GM18499 (cell line): ENCODE data around the gene ZNF606.
"Not testable (repeated sequence)": the region's sequence is repeated elsewhere in the genome, so short reads cannot be mapped to it uniquely, and the experiment has no call there.

Source experiments
- ATAC-seq: cut with Tn5 transposase; IDR thresholded peaks from one replicate; pipeline ENCODE4 v1.9.1; 2021; ENCODE audit warnings: moderate number of reproducible peaks; ENCODE audit not compliant: insufficient read depth, unreplicated experiment

The ZNF606 gene

DNA sequence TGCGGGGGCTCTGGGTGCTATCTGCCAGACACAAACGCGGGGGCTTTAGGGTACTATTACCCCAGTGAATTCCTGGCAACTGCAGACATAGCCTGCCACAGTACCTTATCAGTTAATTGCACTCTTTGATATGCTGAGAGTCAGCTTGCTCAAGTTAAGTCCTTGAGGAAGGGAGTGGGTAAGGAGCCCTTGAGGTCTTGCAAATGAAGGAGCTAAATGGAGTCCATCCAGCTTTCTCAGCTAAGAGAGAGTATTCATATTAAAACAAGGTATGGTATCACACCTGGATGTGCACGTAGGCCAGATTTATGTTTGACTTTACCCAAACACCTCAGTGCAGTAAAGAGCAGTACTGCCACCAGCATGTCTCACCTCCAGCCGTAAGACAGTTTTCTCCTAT is 11.5 kb upstream of the ZNF606 start:
- ATAC-seq = no peak

DNA sequence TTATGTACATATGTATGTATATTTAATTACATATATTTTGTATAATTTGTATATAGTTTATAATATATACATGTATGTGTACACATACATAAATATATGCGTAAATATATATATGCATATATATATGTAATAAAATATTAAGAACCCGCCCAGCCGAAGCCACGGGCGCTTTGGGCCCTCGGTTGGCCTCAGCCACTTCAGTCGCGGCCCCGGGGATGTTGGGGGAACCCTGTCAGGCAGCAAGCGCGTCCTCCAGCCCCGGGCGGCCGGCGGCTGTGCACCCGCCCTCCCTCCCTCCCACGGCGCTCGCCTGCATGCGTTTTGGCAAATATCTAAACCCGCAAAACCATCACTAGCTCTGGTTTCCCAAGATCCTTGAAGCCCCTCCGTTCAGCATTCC is 7.9 kb upstream of the ZNF606 start:
- no peak for ATAC-seq

DNA sequence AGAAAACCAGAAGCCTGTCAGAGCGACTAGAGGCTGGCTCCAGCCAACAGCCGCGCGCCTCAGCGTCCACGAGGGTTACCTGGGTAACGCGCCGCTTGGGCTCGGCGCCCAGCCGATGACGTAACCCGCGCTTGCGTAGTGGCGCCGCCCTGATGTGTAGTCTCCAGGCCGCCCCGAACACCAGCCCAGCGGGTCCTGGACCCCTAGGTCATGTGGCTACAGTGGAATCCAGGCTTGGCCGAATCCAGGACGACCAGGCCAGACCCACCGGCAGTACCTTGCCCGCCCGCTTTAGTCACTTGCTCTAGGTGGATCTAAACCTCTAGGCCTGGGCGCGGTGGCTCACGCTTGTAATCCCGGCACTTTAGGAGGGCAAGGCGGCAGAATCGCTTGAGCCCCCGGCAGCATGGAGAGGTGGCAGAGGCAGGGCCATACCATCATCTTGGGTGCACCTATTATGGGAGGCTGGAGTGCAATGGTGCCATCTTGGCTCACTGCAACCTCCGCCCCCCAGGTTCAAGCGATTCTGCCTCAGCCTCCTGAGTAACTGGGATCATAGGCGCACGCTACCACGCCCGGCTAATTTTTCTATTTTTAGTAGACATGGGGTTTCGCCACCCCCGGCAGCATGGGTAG is 7.2 kb upstream of the ZNF606 start:
- no peak for ATAC-seq

DNA sequence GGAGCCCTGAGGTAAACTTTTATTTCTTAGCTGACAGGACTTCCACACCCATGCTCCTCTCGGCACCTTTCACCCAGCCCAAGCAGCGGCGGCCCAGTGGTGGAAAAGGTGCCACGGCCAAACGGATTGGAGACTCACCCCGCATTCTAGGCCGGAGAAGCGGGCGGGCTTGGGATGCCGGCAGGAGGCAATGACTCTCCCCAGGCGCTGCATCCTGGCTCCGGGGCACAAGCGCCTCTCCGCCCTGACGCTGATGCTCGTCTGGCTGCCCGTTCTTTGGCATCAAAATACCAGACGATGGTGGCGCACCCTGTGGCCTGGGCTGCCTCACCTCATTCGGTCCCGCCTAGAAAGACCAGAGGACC is 6.7 kb upstream of the ZNF606 start:
- no peak for ATAC-seq

DNA sequence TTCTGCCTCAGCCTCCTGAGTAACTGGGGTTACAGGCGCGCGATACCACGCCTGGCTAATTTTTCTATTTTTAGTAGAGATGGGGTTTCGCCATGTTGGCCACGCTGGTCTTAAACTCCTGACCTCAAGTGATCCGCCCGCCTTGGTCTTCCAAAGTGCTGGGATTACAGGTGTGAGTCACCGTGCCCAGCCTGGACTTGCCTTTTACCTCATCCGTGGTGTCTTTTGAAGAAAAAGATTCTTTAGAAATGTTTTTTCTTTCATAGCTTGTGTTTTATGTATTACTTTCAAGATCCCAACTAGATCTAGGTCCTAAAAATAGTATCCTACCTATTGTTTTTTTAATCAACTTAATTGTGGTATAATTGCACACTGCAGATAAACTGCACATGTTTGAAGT is 6.3 kb upstream of the ZNF606 start:
- not testable (repeated sequence) for ATAC-seq

DNA sequence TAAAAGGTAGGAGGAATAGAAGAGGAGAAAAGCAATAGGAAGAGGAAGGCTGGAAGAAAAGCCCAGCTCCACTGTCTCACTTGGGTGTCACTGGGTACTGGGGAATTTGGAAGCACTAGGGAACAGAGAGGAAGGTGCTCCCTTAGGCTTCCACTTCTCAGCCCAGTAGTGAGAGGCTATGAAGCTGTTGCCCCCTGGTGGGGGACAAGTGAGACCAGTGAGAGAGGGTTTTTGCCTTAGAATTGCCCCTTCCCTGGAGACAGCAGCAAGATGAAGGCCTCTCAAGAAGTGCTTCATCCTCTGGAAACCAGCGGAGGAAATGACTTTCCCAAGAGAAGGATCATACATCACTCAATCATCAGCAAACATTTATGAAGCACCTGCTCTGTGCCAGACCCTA is 4.7 kb upstream of the ZNF606 start:
- no peak for ATAC-seq

DNA sequence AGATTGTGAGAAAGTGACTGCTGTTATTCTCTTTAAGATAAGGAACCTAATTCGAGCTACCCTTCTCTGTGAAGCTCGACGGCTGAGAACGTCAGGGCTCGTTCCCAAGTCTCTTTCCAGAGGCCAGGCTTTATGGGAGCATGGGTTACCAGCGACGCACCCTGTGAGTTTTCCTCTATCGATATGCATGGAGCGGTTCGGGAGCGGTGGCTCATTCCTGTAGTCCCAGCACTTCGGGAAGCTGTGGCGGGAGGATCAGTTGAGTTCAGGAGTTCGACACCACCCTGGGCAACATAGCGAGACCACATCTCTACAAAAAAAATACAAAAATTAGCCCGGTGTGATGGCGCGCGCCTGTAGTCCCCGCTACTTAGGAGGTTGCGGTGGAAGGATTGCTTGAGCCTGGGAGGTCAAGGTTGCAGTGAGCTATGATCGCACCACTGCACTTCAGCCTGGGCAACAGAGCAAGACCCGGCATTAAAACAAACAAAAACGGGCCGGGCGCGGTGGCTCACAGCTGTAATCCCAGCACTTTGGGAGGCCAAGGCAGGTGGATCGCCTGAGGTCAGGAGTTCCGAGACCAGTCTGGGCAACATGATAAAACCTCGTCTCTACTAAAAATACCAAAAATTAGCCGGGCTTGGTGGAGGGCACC is 681 bp upstream of the ZNF606 start:
- ATAC-seq = no peak

DNA sequence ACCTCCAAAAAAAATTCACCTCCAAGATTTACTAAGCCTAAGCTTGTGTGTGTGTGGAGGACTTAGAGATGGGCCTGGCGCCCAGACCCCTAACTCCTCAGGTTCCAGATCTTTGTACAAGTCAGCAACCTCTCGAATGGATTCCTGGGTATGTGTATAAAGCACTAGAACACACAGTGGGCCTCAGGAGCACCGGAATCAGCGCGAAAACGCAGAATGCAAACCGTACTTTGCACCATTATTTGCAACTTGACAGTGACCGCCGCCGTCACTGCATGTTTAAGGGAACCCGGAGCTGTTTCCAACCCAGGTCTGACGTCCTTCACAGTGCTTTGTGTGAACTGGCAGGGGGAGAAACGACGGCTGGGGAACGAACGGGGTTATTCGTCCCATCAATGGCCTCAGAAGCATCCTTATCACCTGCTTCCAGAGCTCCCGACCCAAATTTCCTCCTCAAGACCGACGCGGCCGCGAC is 688 bp downstream of the ZNF606 start:
- ATAC-seq = no peak

DNA sequence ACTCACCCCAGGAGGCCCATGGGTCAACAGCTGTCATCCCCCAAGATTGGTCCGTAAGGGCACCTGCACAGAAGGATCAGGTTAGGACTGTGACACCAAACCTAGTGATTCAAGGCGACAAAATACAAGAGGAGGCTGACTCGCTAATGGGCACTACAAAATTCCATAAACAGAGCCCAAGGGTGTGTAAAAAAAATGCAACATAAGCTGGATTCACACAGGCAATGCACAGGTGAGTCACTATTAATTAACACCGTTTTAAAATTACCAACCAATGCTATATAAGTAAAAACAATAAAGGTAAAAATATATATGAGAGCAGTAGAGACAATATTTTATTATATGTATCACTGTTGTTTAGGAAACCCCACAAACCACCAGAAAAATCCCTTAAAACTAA is 1.9 kb downstream of the ZNF606 start:
- ATAC-seq = no peak

DNA sequence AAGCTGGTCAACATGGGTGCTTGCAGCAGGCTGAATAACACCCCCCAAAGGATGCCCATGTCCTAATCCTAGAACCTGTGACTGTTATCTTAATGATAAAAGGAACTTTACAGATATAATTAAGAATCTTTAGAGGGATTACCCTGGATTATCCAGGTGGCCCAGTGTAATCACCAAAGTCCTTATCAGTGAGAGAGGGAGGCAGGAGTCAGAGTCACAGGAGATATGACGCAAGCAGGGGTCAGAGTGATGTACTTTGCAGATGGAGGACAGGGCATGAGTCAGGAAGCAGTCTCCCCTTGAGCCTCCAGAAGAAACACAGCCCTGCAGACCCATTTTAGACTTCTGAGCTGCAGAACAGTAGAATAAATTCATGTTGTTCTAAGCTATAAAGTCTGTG is 9.8 kb downstream of the ZNF606 start:
- ATAC-seq = no peak

DNA sequence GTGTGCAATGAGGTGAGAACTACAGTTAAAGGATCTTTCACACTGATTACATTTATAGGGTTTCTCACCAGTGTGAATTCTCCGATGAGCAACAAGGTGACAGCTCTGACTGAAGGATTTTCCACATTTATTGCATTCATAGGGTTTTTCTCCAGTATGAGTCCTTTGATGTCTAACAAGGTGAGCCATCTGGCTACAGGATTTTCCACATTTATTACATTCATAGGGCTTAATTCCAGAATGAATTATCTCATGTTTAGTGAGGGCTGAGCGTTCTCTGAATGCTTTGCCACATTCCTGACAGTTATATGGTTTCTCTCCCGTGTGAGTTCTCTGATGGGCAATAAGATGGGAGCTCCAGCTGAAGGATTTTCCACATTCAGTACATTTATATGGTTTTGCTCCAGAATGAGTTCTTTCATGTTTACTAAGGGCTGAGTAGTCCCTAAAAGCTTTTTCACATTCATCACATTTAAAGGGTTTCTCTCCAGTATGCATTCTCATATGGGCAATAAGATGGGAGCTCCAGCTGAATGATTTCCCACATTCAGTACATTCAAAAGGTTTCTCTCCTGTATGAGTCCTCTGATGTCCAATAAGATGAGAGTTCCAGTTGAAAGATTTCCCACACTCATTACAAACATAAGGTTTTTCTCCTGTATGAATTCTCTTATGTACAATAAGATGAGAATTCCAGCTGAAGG is 23.9 kb downstream of the ZNF606 start:
- ATAC-seq = no peak

DNA sequence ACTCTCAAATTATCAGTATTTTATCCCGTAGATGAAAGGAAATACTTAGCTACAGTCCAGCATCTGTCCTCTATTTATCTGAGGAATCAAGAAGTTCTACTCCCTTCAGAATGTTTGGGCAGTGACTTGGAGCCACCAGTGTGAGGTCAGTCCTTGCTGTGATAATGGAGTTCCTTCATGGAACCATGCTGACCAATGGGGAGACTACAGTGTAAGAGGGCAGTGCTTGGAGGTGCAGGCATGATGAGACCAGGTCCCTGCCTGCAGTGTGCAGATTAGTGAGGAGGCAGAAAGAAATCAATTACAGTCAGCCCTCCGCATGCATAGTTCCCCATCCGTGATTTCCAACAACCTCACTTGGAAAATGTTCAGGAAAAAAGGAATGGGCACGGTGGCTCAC is 28.2 kb downstream of the ZNF606 start, which contains the start of gene C19orf18:
Gene C19orf18 (minus strand): TSS at position 101 of the 400 bp plus-strand sequence. CDS start 102 bp downstream, outside the sequence.
- ATAC-seq = no peak

DNA sequence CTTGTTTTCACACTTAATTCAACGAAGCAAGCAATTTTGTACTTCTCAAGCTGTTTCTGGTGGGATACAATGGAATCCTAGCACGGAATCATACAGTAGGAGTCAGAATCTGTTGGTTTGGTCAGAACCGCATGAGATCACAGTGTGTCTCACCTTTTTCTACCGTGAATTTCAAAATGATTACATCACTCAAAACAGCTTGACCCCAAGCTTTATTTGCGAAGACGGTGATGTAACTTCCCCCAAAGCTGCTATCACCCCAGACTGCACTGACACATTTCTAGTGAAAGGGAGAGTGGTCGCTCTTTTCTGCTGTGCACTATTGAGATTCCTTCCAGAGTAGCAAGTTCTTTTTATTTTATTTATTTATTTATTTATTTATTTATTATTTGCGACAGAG is 37.9 kb downstream of the ZNF606 start:
- no peak for ATAC-seq

DNA sequence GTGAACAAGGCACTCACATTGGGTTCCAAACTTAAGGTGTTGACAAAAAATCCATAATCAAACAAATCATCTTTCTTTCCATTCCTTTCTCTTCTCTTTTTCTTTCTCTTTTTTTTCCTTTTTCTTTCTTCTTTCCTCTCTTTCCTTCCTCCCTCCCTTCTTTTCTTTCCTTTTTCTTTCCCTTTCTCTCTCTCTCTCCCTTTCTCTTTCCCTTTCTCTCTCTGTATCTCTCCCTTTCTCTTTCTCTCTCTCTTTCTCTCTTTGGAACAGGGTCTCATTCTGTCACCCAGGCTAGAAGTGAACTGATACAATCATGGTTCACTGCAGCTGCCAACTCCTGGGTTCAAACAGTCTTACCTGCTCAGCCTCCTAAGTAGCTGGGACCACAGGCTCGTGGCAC is 40.8 kb downstream of the ZNF606 start:
- no peak for ATAC-seq

DNA sequence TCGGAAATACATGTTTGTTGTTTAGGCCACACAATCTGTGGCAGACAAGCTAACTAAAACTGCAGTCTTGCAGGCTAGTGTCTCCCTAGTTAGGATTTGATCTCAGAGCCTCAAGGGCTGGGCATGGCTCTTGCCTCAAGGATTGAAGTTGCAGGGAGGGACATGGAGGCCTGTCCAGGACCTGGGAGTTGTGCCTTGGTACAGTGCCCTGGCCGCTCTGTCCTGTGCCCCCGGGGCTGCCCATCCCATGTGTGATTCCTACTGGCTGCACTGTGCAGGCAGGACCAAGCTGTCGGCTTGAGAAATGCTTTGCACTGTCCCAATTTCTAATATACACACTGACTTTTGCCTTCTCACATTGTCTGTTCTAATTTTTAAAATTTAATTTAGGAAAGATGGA is 47.6 kb downstream of the ZNF606 start:
- ATAC-seq = no peak

DNA sequence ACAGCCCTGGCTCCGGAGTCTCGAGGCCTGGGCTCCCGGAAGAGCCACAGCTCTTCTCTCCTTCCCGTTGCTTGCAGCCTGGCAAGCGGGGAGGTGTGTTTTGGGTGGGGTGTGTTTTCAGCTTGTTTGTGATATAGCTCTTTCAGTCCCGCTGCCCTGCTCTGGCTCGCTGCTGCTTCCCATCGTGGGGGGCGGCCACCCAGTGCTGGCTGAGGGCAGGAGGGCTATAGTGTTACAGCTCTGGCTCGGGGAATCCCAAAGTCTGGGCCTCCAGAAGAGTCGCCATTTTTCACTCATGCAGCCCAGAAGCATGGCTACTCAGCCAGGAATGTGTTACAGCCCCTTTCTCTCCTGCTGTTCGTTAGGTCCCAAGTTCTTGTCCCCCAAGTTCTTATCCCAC is 52.9 kb downstream of the ZNF606 start:
- no peak for ATAC-seq

DNA sequence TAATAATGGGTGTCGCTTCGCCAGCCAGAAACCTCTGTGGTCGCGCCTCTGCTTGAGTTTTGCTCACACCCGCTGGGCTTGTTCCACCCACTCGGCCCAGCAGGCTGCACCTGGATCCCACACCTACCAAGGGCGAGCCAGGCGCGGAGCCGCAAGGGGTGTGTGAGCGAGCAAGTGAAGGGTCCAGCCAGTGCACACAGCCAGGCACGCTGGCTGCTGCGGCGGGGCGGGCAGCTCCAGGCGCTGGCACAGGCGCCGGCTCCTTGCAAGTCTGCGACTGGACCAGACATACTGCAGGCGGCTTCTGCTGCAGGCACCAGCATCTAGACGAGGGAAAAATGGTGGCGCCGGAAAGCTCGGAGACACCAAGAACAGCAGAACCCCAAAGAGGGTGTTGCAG is 53.3 kb downstream of the ZNF606 start:
- ATAC-seq = no peak

DNA sequence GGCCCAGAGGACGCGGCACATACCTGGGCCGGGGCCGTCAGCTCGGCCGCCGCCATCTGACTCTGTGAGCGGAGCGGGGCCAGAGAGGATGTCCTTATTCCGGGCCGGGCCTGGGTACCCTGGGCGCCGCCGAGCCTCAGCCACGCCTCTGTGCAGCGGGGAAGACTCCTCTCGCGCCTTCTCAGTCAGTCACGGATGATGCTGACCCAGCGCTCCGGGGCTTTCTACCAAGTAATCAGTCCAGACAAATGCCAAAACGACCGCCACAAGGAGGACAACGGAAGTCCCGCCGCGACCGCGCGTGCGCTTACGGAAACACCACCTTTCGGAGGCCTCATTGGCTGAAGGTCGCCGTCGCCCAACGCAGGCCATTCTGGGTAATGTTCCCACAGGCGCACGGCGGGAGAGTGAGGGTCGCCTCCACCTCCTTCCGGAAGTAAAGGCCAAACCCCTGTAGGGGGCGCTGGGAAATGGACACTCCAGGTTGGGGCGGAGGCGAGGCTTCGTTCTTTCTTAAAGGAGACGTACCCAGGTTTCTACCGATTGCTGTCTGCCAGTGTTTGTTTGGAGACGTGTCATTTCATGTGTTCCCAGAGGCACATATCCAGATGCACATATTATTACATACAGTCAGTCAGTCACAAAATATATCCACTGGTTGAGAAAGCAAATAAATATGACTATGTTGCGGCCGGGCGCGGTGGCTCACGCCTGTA is 55.0 kb downstream of the ZNF606 start, which contains the start of gene ZNF256:
Gene ZNF256 (minus strand): TSS at position 288 of the 716 bp plus-strand sequence. CDS start 232 bp downstream, at position 56.
- no peak for ATAC-seq

DNA sequence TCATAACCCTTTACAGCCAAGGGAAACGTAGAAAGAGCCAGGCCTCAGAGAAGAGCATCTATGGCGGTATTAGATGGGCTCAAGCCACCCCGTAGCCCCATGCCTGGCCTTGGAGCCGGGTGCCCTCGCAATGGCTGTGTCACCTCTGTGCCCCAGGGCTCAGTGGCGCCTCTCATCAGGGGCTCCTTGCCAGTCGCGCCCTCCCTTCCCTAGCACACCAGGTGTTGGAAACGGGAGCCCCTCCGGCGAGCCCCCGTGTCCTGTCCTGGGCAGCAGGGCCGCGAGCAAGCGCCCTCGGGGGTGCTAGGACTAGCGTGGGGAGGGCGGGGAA is 55.6 kb downstream of the ZNF606 start:
- no peak for ATAC-seq

DNA sequence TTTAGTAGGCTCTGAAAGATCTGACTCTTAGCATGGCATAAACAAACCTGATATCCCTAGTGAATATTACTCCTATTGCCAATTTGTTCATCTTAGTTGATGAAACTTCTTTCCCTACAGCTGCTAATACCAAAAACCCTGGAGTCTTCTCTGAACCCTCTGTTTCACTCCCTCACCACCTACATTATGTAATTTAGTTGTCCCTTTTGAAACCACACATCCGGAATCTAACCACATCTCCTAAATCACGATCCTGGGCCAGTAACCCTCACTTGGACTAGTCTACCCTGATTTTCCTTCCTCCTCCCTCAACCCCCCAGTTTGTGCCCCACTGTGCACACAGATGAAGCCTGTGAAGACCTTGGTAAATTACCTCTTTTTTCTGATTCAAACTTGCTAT is 56.3 kb downstream of the ZNF606 start:
- no peak for ATAC-seq

DNA sequence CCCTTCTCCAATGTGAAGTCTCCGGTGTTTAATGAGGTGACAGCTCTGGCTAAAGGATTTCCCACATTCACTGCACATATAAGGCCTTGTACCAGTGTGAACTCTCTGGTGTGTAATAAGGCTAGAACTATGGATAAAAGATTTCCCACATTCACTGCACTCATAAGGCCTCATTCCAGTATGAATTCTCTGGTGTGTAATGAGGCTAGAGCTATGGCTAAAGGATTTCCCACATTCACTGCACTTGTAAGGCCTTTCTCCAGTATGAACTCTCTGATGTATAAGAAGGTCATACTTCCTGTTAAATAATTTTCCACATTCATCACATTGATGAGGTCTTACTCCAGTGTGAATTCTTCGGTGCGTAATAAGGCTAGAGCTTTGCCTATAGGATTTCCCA is 61.0 kb downstream of the ZNF606 start:
- ATAC-seq = no peak
